Thyroid gland (tissue), 4 donors: Measurements from ENCODE around the gene DHH. TPM values are rescaled to one million over a fixed set of nuclear protein-coding genes. Genes with fewer than 3 reads are reported as not detected.

Experiments
- DNase-seq, 2 donors: peaks; one replicate each; pipeline ENCODE4 v3.0.0-alpha.2; 2019
- H3K27ac ChIP-seq, 3 donors: fragments of 200-600 bp; sonication (generic); 1 replicate in 2 of 3; 2 replicates in 1 of 3; pipeline ENCODE4 v1.5.1; 2016 to 2019; ENCODE audit warnings: mild to moderate bottlenecking in 1 of 3, moderate library complexity in 1 of 3
- H3K27me3 ChIP-seq: fragments of 200-600 bp; sonication (generic); one replicate; pipeline ENCODE4 v1.5.1; 2019
- H3K36me3 ChIP-seq, 2 donors: fragments of 200-600 bp; sonication (generic); one replicate each; pipeline ENCODE4 v1.5.1; 2016 to 2019
- H3K4me1 ChIP-seq, 2 donors: fragments of 200-600 bp; sonication (generic); one replicate each; pipeline ENCODE4 v1.5.1; 2017 to 2019
- H3K4me3 ChIP-seq, 3 donors: fragments of 200-600 bp; sonication (generic); replicated peaks in 1 of 3; 1 replicate in 2 of 3; 2 replicates in 1 of 3; pipeline ENCODE4 v1.5.1; 2016; ENCODE audit warnings: mild to moderate bottlenecking in 1 of 3
- H3K9me3 ChIP-seq: fragments of 200-600 bp; sonication (generic); one replicate; pipeline ENCODE4 v1.5.1; 2017
- POLR2A ChIP-seq, 2 donors: fragments of 450-650 bp; IDR thresholded peaks; one replicate each; pipeline ENCODE4 v1.6.1; 2017; ENCODE audit warnings: antibody characterized with exemption in 2 of 2, mild to moderate bottlenecking in 2 of 2, moderate library complexity in 1 of 2
- WGBS, 2 donors: methylation state at CpG; one replicate each; pipeline ENCODE4 v1.1.5; 2017; 5-methylcytosine and 5-hydroxymethylcytosine counted together
- intact Hi-C: fragments of 100-400 bp; cut with DNase I; formaldehyde crosslinking; loops from one replicate; pipeline ENCODE4 v1.15.1; 2023
- total RNA-seq, 4 donors: library from RNA; depleted of rRNA; stranded (reverse); fragments of >200 nt; gene quantifications; one replicate each; pipeline ENCODE4 v1.2.3, GENCODE V29; 2016
- TF ChIP-seq, protein P1 (sequence below), 6 experiments: fragments of 200-600 bp in 3 of 6; fragments of 450-650 bp in 3 of 6; sonication (generic) in 3 of 6; IDR thresholded peaks; one replicate each; pipeline ENCODE4 v1.5.1; 2016 to 2019; ENCODE audit warnings: antibody characterized with exemption in 6 of 6, mild to moderate bottlenecking in 2 of 6, inconsistent platforms in 1 of 6, moderate library complexity in 1 of 6

The DHH gene
- total RNA-seq, 4 donors from 2014 or later, result 0.17 to 0.94 (median 0.44) TPM

GRCh38 chr12:49088932-49089330, 5.7 kb downstream of the DHH start:
- intact Hi-C loops, result loop anchor here (5.0 to 10.0 kb wide), 2 partner anchors 33 to 146 kb away; no protein-coding TSS in a partner anchor
- H3K27me3 ChIP-seq, result peaks cover 12% of the 10 kb centered on the region
- no peaks in the 10 kb centered on the region for H3K9me3 ChIP-seq
- DNase-seq, result no peak
- H3K4me3 ChIP-seq, result no peak overlapping the region
- peaks cover 17 to 49% of the 10 kb centered on the region in 2 donors for H3K4me1 ChIP-seq
- WGBS, 2 donors, result 55 to 62% methylated on average over 6 of the region's 6 CpGs
- no peak overlapping the region for H3K27ac ChIP-seq
- no peaks in the 10 kb centered on the region for H3K36me3 ChIP-seq
- TF ChIP-seq, protein P1, sequence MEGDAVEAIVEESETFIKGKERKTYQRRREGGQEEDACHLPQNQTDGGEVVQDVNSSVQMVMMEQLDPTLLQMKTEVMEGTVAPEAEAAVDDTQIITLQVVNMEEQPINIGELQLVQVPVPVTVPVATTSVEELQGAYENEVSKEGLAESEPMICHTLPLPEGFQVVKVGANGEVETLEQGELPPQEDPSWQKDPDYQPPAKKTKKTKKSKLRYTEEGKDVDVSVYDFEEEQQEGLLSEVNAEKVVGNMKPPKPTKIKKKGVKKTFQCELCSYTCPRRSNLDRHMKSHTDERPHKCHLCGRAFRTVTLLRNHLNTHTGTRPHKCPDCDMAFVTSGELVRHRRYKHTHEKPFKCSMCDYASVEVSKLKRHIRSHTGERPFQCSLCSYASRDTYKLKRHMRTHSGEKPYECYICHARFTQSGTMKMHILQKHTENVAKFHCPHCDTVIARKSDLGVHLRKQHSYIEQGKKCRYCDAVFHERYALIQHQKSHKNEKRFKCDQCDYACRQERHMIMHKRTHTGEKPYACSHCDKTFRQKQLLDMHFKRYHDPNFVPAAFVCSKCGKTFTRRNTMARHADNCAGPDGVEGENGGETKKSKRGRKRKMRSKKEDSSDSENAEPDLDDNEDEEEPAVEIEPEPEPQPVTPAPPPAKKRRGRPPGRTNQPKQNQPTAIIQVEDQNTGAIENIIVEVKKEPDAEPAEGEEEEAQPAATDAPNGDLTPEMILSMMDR (IDR thresholded peaks at IDR 0.05), result no peak
- TF ChIP-seq POLR2A (IDR thresholded peaks at IDR 0.05), result no peak

- Histone ChIP-seq H3K27ac (no peak overlapping the region), H3K4me3 (no peak overlapping the region), H3K9me3 (no peaks in the 10 kb centered on the region), H3K36me3 (no peaks in the 10 kb centered on the region), H3K27me3 (peaks cover 12% of the 10 kb centered on the region), H3K4me1 (peaks cover 16 to 43% of the 10 kb centered on the region in 2 donors)
- intact Hi-C loops, result loop anchor here (5.0 to 10.0 kb wide), 2 partner anchors 34 to 146 kb away; no protein-coding TSS in a partner anchor
- no peak for TF ChIP-seq POLR2A (IDR thresholded peaks at IDR 0.05)
- TF ChIP-seq, protein P1 (IDR thresholded peaks at IDR 0.05), result peak; percentile 63 to 87 (median 80)
- 2% methylated on average over 12 to 13 of the region's 18 CpGs for WGBS, 2 donors
- peak; percentile 88 to 89 for DNase-seq
These were observed 6.3 kb downstream of the DHH start for GRCh38 chr12:49088150-49088931.

DNA sequence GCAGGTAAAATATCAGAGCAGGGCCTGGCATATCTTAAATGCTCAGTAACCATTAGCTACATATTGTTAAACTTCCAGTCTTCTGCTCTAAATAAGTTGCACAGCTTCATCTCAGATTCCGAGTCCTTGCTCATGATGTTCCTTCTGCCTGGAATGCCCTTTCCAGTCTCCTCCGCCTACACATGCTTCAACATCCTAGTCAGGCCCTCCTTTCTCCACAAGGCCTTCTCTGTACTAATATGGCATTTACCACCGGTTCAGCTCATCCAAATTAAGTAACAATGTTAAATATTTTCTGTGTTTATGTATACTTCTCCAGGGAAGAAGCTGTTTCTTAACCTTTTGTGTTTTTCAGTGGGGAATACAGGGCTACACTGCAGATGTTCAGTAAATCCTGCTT, 8.5 kb downstream of the DHH start:
- Histone ChIP-seq H3K4me1 (peaks cover 9 to 25% of the 10 kb centered on the region in 2 donors), H3K4me3 (no peak overlapping the region), H3K27me3 (peaks cover 7% of the 10 kb centered on the region), H3K36me3 (no peaks in the 10 kb centered on the region), H3K27ac (no peak overlapping the region), H3K9me3 (no peaks in the 10 kb centered on the region)
- WGBS, 2 donors, result 76 to 81% methylated on average over 3 of the region's 3 CpGs
- DNase-seq, result no peak
- TF ChIP-seq POLR2A (IDR thresholded peaks at IDR 0.05), result no peak
- TF ChIP-seq, protein P1 (IDR thresholded peaks at IDR 0.05), result no peak
- intact Hi-C loops, result loop anchor here (5.0 to 10.0 kb wide), 2 partner anchors 36 to 149 kb away; no protein-coding TSS in a partner anchor

DNA sequence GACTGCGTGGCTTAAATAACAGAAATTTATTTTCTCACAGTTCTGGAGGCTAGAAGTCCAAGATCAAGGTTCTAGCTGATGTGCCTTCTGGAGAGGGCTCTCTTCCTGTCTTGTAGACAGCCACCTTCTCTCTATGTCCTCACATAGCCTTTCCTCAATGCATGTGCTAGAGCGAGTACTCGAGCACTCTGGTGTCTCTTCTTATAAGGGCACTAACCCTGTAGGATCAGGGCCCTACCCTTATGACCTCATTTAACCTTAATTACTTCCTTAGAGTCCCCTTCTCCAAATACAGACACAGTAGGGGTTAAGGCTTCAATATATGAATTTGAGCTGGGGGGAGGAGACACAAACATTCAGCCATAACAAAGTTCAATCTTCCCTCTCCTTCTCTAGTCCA, 10.2 kb downstream of the DHH start:
- no peaks in the 10 kb centered on the region for H3K9me3 ChIP-seq
- 96% methylated on average over 3 of the region's 3 CpGs for WGBS, 2 donors
- peaks cover under 1 to 11% of the 10 kb centered on the region in 2 donors for H3K4me1 ChIP-seq
- TF ChIP-seq POLR2A (IDR thresholded peaks at IDR 0.05), result no peak
- TF ChIP-seq, protein P1 (IDR thresholded peaks at IDR 0.05), result no peak
- no peak for DNase-seq
- H3K27ac ChIP-seq, result no peak overlapping the region
- intact Hi-C loops, result loop anchor here (10.0 kb wide), 1 partner anchor 150 kb away; no protein-coding TSS in a partner anchor
- H3K36me3 ChIP-seq, result no peaks in the 10 kb centered on the region
- H3K27me3 ChIP-seq, result peaks cover under 1% of the 10 kb centered on the region
- H3K4me3 ChIP-seq, result no peak overlapping the region

- WGBS, 2 donors, result 65 to 76% methylated on average over 1 of the region's 1 CpG
- H3K4me1 ChIP-seq, result no peaks in the 10 kb centered on the region
- no peaks in the 10 kb centered on the region for H3K9me3 ChIP-seq
- TF ChIP-seq, protein P1 (IDR thresholded peaks at IDR 0.05), result no peak
- no peak for TF ChIP-seq POLR2A (IDR thresholded peaks at IDR 0.05)
- intact Hi-C loops, result loop anchor here (10.0 kb wide), 1 partner anchor 155 kb away; no protein-coding TSS in a partner anchor
- H3K27me3 ChIP-seq, result no peaks in the 10 kb centered on the region
- no peak overlapping the region for H3K27ac ChIP-seq
- H3K36me3 ChIP-seq, result no peaks in the 10 kb centered on the region
- DNase-seq, result no peak
- H3K4me3 ChIP-seq, result no peak overlapping the region
These were observed 14.8 kb downstream of the DHH start for GRCh38 chr12:49079793-49080192.
